HK-2 (cell line): ENCODE data around the gene FTO.

Experiments used
- DNase-seq: peaks from one replicate; pipeline ENCODE4 v3.0.0-alpha.2; 2018; ENCODE audit not compliant: unreplicated experiment

FTO gene

GRCh38 chr16:53964145-53964790, 260.3 kb downstream of the FTO start:
- DNase-seq, result no peak

GRCh38 chr16:53966821-53967571, 263.0 kb downstream of the FTO start:
- DNase-seq, result no peak

GRCh38 chr16:53967572-53967971, 263.6 kb downstream of the FTO start:
- DNase-seq, result no peak

- no peak for DNase-seq
Observed at GRCh38 chr16:53968454-53968853, 264.5 kb downstream of the FTO start.

GRCh38 chr16:53968896-53969295, 264.9 kb downstream of the FTO start:
- DNase-seq, result no peak

- no peak for DNase-seq
Observed at GRCh38 chr16:53971616-53972015, 267.7 kb downstream of the FTO start.

GRCh38 chr16:53973021-53973420, 269.1 kb downstream of the FTO start:
- no peak for DNase-seq

- DNase-seq, result no peak
Observed at GRCh38 chr16:53974484-53975080, 270.6 kb downstream of the FTO start.

GRCh38 chr16:53980675-53981074, 276.7 kb downstream of the FTO start:
- DNase-seq, result no peak

GRCh38 chr16:53982631-53983042, 278.7 kb downstream of the FTO start:
- no peak for DNase-seq

GRCh38 chr16:53984936-53985335, 281.0 kb downstream of the FTO start:
- DNase-seq, result no peak

GRCh38 chr16:53985861-53986260, 281.9 kb downstream of the FTO start:
- DNase-seq, result no peak

- no peak for DNase-seq
Observed at GRCh38 chr16:53986793-53987192, 282.8 kb downstream of the FTO start.

- DNase-seq, result no peak
Observed at GRCh38 chr16:53988136-53988535, 284.2 kb downstream of the FTO start.

GRCh38 chr16:53989597-53989996, 285.6 kb downstream of the FTO start:
- no peak for DNase-seq

- no peak for DNase-seq
Observed at GRCh38 chr16:53991754-53992378, 287.9 kb downstream of the FTO start.

- DNase-seq, result no peak
Observed at GRCh38 chr16:53995378-53995777, 291.4 kb downstream of the FTO start.

GRCh38 chr16:53996961-53997360, 293.0 kb downstream of the FTO start:
- DNase-seq, result no peak

GRCh38 chr16:53998024-53998810, 294.3 kb downstream of the FTO start:
- no peak for DNase-seq

GRCh38 chr16:53998966-53999522, 295.1 kb downstream of the FTO start:
- no peak for DNase-seq

GRCh38 chr16:53999841-54000240, 295.9 kb downstream of the FTO start:
- no peak for DNase-seq

GRCh38 chr16:54000361-54000760, 296.4 kb downstream of the FTO start:
- no peak for DNase-seq
